ENCODE results near the gene ASIC4. TPM values are rescaled to one million over a fixed set of nuclear protein-coding genes. Genes with fewer than 3 reads are reported as not detected.

The ASIC4 gene
- total RNA-seq, 1 experiment from 2014 or later, result 0.21 TPM

- H3K4me3 ChIP-seq (ENCODE audit: low read depth in 2 of 2, low read length in 2 of 2), result peak overlapping the region; percentile 51 to 64
- in situ Hi-C loops (cut with HindIII; ENCODE audit: low pct_unique_long_range_greater_than_20kb, low sequenced_read_pairs), result no loop called here
- no peak for TF ChIP-seq POLR2AphosphoS5 (IDR thresholded peaks at IDR 0.05; ENCODE audit: low read depth, low read length)
- TF ChIP-seq, protein P1, sequence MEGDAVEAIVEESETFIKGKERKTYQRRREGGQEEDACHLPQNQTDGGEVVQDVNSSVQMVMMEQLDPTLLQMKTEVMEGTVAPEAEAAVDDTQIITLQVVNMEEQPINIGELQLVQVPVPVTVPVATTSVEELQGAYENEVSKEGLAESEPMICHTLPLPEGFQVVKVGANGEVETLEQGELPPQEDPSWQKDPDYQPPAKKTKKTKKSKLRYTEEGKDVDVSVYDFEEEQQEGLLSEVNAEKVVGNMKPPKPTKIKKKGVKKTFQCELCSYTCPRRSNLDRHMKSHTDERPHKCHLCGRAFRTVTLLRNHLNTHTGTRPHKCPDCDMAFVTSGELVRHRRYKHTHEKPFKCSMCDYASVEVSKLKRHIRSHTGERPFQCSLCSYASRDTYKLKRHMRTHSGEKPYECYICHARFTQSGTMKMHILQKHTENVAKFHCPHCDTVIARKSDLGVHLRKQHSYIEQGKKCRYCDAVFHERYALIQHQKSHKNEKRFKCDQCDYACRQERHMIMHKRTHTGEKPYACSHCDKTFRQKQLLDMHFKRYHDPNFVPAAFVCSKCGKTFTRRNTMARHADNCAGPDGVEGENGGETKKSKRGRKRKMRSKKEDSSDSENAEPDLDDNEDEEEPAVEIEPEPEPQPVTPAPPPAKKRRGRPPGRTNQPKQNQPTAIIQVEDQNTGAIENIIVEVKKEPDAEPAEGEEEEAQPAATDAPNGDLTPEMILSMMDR (IDR thresholded peaks at IDR 0.05), result no peak
- TF ChIP-seq TCF7L2 (IDR thresholded peaks at IDR 0.05; ENCODE audit: low read depth, low read length), result no peak
- TF ChIP-seq SIN3A (IDR thresholded peaks at IDR 0.05; ENCODE audit: borderline replicate concordance, insufficient read depth, low read depth, low read length), result no peak
- TF ChIP-seq, protein P2, sequence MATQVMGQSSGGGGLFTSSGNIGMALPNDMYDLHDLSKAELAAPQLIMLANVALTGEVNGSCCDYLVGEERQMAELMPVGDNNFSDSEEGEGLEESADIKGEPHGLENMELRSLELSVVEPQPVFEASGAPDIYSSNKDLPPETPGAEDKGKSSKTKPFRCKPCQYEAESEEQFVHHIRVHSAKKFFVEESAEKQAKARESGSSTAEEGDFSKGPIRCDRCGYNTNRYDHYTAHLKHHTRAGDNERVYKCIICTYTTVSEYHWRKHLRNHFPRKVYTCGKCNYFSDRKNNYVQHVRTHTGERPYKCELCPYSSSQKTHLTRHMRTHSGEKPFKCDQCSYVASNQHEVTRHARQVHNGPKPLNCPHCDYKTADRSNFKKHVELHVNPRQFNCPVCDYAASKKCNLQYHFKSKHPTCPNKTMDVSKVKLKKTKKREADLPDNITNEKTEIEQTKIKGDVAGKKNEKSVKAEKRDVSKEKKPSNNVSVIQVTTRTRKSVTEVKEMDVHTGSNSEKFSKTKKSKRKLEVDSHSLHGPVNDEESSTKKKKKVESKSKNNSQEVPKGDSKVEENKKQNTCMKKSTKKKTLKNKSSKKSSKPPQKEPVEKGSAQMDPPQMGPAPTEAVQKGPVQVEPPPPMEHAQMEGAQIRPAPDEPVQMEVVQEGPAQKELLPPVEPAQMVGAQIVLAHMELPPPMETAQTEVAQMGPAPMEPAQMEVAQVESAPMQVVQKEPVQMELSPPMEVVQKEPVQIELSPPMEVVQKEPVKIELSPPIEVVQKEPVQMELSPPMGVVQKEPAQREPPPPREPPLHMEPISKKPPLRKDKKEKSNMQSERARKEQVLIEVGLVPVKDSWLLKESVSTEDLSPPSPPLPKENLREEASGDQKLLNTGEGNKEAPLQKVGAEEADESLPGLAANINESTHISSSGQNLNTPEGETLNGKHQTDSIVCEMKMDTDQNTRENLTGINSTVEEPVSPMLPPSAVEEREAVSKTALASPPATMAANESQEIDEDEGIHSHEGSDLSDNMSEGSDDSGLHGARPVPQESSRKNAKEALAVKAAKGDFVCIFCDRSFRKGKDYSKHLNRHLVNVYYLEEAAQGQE (IDR thresholded peaks at IDR 0.05; ENCODE audit: insufficient read depth in 1 of 2, low read depth in 2 of 2, low read length in 1 of 2), result no peak
- no peaks in the 10 kb centered on the region for H3K36me3 ChIP-seq (ENCODE audit: control insufficient read depth, insufficient read depth, low read length)
- ChIA-PET POLR2A (no interaction called here), CTCF (interaction anchor here (0.5 to 0.8 kb wide), 3 partner anchors 9 to 129 kb away, joined by 3 to 14 read pairs (median 3); no protein-coding TSS in a partner anchor)
- H3K9me3 ChIP-seq (ENCODE audit: control insufficient read depth, insufficient read depth, low read depth, low read length), result no peaks in the 10 kb centered on the region
- DNase-seq (ENCODE audit: low read depth, low spot score) (no peak), ATAC-seq (peak; percentile 43)
- peaks cover 3% of the 10 kb centered on the region; the same call in 1 of the 2 replicates for H3K4me1 ChIP-seq (ENCODE audit: control insufficient read depth, insufficient read depth, low read length)
- no peak overlapping the region for H3K27ac ChIP-seq (ENCODE audit: low read length)
- H3K27me3 ChIP-seq (ENCODE audit: control insufficient read depth, insufficient read depth, low read length), result no peaks in the 10 kb centered on the region
- intact Hi-C loops (cut with micrococcal nuclease; ENCODE audit: unreplicated experiment), result no loop called here
- BruUV-seq (replicated peaks), result no TSS peak
These were observed 37.4 kb downstream of the ASIC4 start for GRCh38 chr2:219551441-219552381.

DNA sequence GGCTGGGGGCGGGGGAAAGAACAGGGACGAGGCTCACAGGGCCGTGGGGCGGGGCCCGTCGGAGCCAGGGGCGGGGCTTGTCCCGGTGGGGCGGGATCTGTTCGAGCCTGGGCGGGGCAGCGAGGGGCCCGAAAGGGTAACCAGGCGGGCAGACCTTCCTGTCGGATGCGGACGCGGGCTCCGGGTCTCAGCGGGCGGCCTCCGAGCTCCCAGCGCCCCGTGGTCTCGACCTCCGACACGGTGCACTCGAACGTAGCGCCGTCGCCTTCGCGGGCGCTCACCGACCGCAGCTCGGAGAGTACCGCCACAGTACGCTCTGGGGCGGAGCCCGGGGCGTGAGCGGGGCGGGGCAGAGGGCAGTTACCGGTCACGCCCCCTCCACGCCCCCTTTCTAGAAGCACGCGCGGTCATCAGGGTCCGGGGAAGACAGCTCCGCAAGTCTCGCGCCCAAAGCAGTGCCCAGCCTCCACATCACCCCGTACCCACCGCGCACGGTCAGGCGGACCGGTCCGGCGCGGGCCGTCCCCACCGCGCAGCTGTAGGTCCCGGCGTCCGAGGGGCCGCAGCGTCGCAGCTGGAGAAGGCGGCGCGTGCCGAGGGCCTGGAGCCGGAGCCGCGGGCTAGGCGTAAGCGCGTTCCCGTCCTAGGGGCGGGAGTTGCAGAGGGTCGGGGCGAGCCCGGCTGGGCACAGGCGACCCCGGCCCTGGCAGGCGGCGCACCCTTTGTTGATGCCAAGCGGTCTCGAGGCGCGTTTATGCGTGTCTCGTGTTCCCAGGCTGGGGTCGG lies 38.3 kb downstream of the ASIC4 start:
- no TSS peak for BruUV-seq (replicated peaks)
- Histone ChIP-seq H3K36me3 (ENCODE audit: control insufficient read depth, insufficient read depth, low read length) (no peaks in the 10 kb centered on the region), H3K9me3 (ENCODE audit: control insufficient read depth, insufficient read depth, low read depth, low read length) (no peaks in the 10 kb centered on the region), H3K4me1 (ENCODE audit: control insufficient read depth, insufficient read depth, low read length) (peaks cover 3% of the 10 kb centered on the region; the same call in 1 of the 2 replicates), H3K27ac (ENCODE audit: low read length) (no peak overlapping the region), H3K27me3 (ENCODE audit: control insufficient read depth, insufficient read depth, low read length) (no peaks in the 10 kb centered on the region), H3K4me3 (ENCODE audit: low read depth in 2 of 2, low read length in 2 of 2) (peak overlapping the region; percentile 51 to 64)
- ATAC-seq, result peak; percentile 92
- DNase-seq (ENCODE audit: low read depth, low spot score), result no peak
- CTCF ChIA-PET, result interaction anchor here (0.7 kb wide), 1 partner anchor 128 kb away, joined by 14 read pairs; no protein-coding TSS in a partner anchor
- in situ Hi-C loops (cut with HindIII; ENCODE audit: low pct_unique_long_range_greater_than_20kb, low sequenced_read_pairs) (no loop called here), intact Hi-C loops (cut with micrococcal nuclease; ENCODE audit: unreplicated experiment) (no loop called here)
- POLR2A ChIA-PET, result interaction anchor here (0.5 kb wide), 1 partner anchor 46 kb away, joined by 5 read pairs; no protein-coding TSS in a partner anchor
- TF ChIP-seq POLR2AphosphoS5 (IDR thresholded peaks at IDR 0.05; ENCODE audit: low read depth, low read length) (no peak), TCF7L2 (IDR thresholded peaks at IDR 0.05; ENCODE audit: low read depth, low read length) (no peak), SIN3A (IDR thresholded peaks at IDR 0.05; ENCODE audit: borderline replicate concordance, insufficient read depth, low read depth, low read length) (no peak)
- TF ChIP-seq, protein P1 (IDR thresholded peaks at IDR 0.05), result no peak
- TF ChIP-seq, protein P2 (IDR thresholded peaks at IDR 0.05; ENCODE audit: insufficient read depth in 1 of 2, low read depth in 2 of 2, low read length in 1 of 2), result no peak
